ENCODE data around the gene ETHE1. TPM values are rescaled to one million over a fixed set of nuclear protein-coding genes. Genes with fewer than 3 reads are reported as not detected.

The ETHE1 gene
- total RNA-seq, 2 experiments from 2014 or later, result 62.1 to 64.4 TPM

GRCh38 chr19:43467276-43467675 lies 59.7 kb downstream of the ETHE1 start:
- Mint-ChIP-seq H3K4me1 (ENCODE audit: low read depth) (peaks cover 61% of the 10 kb centered on the region), H3K4me3 (no peak overlapping the region), H3K9me3 (no peaks in the 10 kb centered on the region), H3K27me3 (ENCODE audit: low read depth) (no peaks in the 10 kb centered on the region), H3K27ac (no peak overlapping the region), H3K36me3 (ENCODE audit: low read depth) (no peaks in the 10 kb centered on the region)
- intact Hi-C loops (cut with micrococcal nuclease), result loop anchor here (10.0 kb wide), 1 partner anchor 318 kb away; the partner anchor contains the start of gene KCNN4
- no peak for DNase-seq
- CTCF ChIA-PET, result interaction anchor here (1.2 kb wide), 1 partner anchor 20 kb away, joined by 4 read pairs; no protein-coding TSS in a partner anchor

- intact Hi-C loops (cut with micrococcal nuclease), result loop anchor here (10.0 kb wide), 1 partner anchor 318 kb away; the partner anchor contains the start of gene KCNN4
- CTCF ChIA-PET, result interaction anchor here (1.2 kb wide), 1 partner anchor 20 kb away, joined by 4 read pairs; no protein-coding TSS in a partner anchor
- Mint-ChIP-seq H3K4me1 (ENCODE audit: low read depth) (peaks cover 63% of the 10 kb centered on the region), H3K27me3 (ENCODE audit: low read depth) (no peaks in the 10 kb centered on the region), H3K4me3 (no peak overlapping the region), H3K36me3 (ENCODE audit: low read depth) (no peaks in the 10 kb centered on the region), H3K9me3 (no peaks in the 10 kb centered on the region), H3K27ac (no peak overlapping the region)
- DNase-seq, result no peak
These were observed 60.2 kb downstream of the ETHE1 start for GRCh38 chr19:43466793-43467192.

GRCh38 chr19:43465468-43466120 lies 61.4 kb downstream of the ETHE1 start, which contains the start of gene LYPD3:
LYPD3 (minus strand) TSS chr19:43465608; CDS start chr19:43465571, 37 bp downstream.
- H3K4me1 Mint-ChIP-seq (ENCODE audit: low read depth), result peaks cover 56% of the 10 kb centered on the region
- intact Hi-C loops (cut with micrococcal nuclease), result loop anchor here (10.0 kb wide), 1 partner anchor 319 kb away; the partner anchor contains the start of gene KCNN4
- peak within 1 kb of the TSS; percentile 94 for H3K4me3 Mint-ChIP-seq
- no peaks in the 10 kb centered on the region for H3K27me3 Mint-ChIP-seq (ENCODE audit: low read depth)
- H3K36me3 Mint-ChIP-seq (ENCODE audit: low read depth), result no peaks in the 10 kb centered on the region
- CTCF ChIA-PET, result interaction anchor here (0.6 to 3.8 kb wide), 4 partner anchors 18 to 55 kb away, joined by 3 to 37 read pairs (median 11); no protein-coding TSS in a partner anchor
- peak within 1 kb of the TSS; percentile 21 for H3K27ac Mint-ChIP-seq
- DNase-seq, result no peak
- H3K9me3 Mint-ChIP-seq, result no peaks in the 10 kb centered on the region

GRCh38 chr19:43464134-43464775 lies 62.7 kb downstream of the ETHE1 start:
- H3K9me3 Mint-ChIP-seq, result no peaks in the 10 kb centered on the region
- peak overlapping the region; percentile 86 for H3K27ac Mint-ChIP-seq
- H3K4me1 Mint-ChIP-seq (ENCODE audit: low read depth), result peaks cover 44% of the 10 kb centered on the region
- intact Hi-C loops (cut with micrococcal nuclease), result loop anchor here (1.0 to 10.0 kb wide), 2 partner anchors 204 to 321 kb away; partner anchors contain the start of gene KCNN4
- H3K27me3 Mint-ChIP-seq (ENCODE audit: low read depth), result no peaks in the 10 kb centered on the region
- H3K4me3 Mint-ChIP-seq, result peak overlapping the region; percentile 94
- no peaks in the 10 kb centered on the region for H3K36me3 Mint-ChIP-seq (ENCODE audit: low read depth)
- CTCF ChIA-PET, result interaction anchor here (0.6 to 3.8 kb wide), 6 partner anchors 15 to 130 kb away, joined by 3 to 37 read pairs (median 4); no protein-coding TSS in a partner anchor
- DNase-seq, result no peak

- CTCF ChIA-PET, result interaction anchor here (0.6 to 3.8 kb wide), 7 partner anchors 16 to 131 kb away, joined by 3 to 37 read pairs (median 3); no protein-coding TSS in a partner anchor
These were observed 63.4 kb downstream of the ETHE1 start for GRCh38 chr19:43463381-43464133.

GRCh38 chr19:43462785-43463380 lies 64.1 kb downstream of the ETHE1 start:
- no peak for DNase-seq
- intact Hi-C loops (cut with micrococcal nuclease), result loop anchor here (1.0 to 10.0 kb wide), 8 partner anchors 12 to 322 kb away; partner anchors contain the start of genes IRGQ, KCNN4, PHLDB3 and PINLYP
- CTCF ChIA-PET, result interaction anchor here (0.8 to 3.8 kb wide), 6 partner anchors 16 to 132 kb away, joined by 3 to 37 read pairs (median 4); no protein-coding TSS in a partner anchor
- Mint-ChIP-seq H3K36me3 (ENCODE audit: low read depth) (no peaks in the 10 kb centered on the region), H3K4me3 (peak overlapping the region; percentile 94), H3K27me3 (ENCODE audit: low read depth) (no peaks in the 10 kb centered on the region), H3K9me3 (no peaks in the 10 kb centered on the region), H3K4me1 (ENCODE audit: low read depth) (peaks cover 30% of the 10 kb centered on the region), H3K27ac (peak overlapping the region; percentile 50)

More at GRCh38 chr19:43463381-43464133, 63.4 kb downstream of the ETHE1 start:
- Mint-ChIP-seq H3K9me3 (no peaks in the 10 kb centered on the region), H3K4me3 (peak overlapping the region; percentile 94), H3K27me3 (ENCODE audit: low read depth) (no peaks in the 10 kb centered on the region), H3K27ac (peak overlapping the region; percentile 86), H3K36me3 (ENCODE audit: low read depth) (no peaks in the 10 kb centered on the region), H3K4me1 (ENCODE audit: low read depth) (peaks cover 37% of the 10 kb centered on the region)
- peak; percentile 100 for DNase-seq
- intact Hi-C loops (cut with micrococcal nuclease), result loop anchor here (1.0 to 10.0 kb wide), 9 partner anchors 12 to 321 kb away; partner anchors contain the start of genes IRGQ, KCNN4, PHLDB3 and PINLYP

- Mint-ChIP-seq H3K9me3 (no peaks in the 10 kb centered on the region), H3K36me3 (ENCODE audit: low read depth) (no peaks in the 10 kb centered on the region), H3K4me1 (ENCODE audit: low read depth) (peaks cover 28% of the 10 kb centered on the region), H3K27me3 (ENCODE audit: low read depth) (no peaks in the 10 kb centered on the region), H3K27ac (no peak overlapping the region), H3K4me3 (peak overlapping the region; percentile 94)
- CTCF ChIA-PET, result interaction anchor here (3.5 to 3.8 kb wide), 2 partner anchors 15 to 58 kb away, joined by 18 to 37 read pairs; no protein-coding TSS in a partner anchor
- DNase-seq, result no peak
- intact Hi-C loops (cut with micrococcal nuclease), result loop anchor here (2.0 to 10.0 kb wide), 2 partner anchors 62 to 322 kb away; partner anchors contain the start of gene KCNN4
These were observed 64.6 kb downstream of the ETHE1 start for GRCh38 chr19:43462383-43462782.

- H3K36me3 Mint-ChIP-seq (ENCODE audit: low read depth), result no peaks in the 10 kb centered on the region
- intact Hi-C loops (cut with micrococcal nuclease), result loop anchor here (10.0 kb wide), 1 partner anchor 323 kb away; the partner anchor contains the start of gene KCNN4
- peaks cover 24% of the 10 kb centered on the region for H3K4me1 Mint-ChIP-seq (ENCODE audit: low read depth)
- H3K27ac Mint-ChIP-seq, result no peak overlapping the region
- no peak overlapping the region for H3K4me3 Mint-ChIP-seq
- H3K9me3 Mint-ChIP-seq, result no peaks in the 10 kb centered on the region
- H3K27me3 Mint-ChIP-seq (ENCODE audit: low read depth), result no peaks in the 10 kb centered on the region
- CTCF ChIA-PET, result interaction anchor here (0.7 to 2.4 kb wide), 4 partner anchors 8 to 57 kb away, joined by 3 to 11 read pairs (median 3); no protein-coding TSS in a partner anchor
- DNase-seq, result no peak
These were observed 65.7 kb downstream of the ETHE1 start for GRCh38 chr19:43461303-43461702.

GRCh38 chr19:43460362-43461016 lies 66.5 kb downstream of the ETHE1 start:
- Mint-ChIP-seq H3K27ac (no peak overlapping the region), H3K36me3 (ENCODE audit: low read depth) (no peaks in the 10 kb centered on the region), H3K27me3 (ENCODE audit: low read depth) (no peaks in the 10 kb centered on the region), H3K4me1 (ENCODE audit: low read depth) (peaks cover 24% of the 10 kb centered on the region), H3K4me3 (no peak overlapping the region), H3K9me3 (no peaks in the 10 kb centered on the region)
- no peak for DNase-seq
- CTCF ChIA-PET, result interaction anchor here (0.6 to 2.4 kb wide), 6 partner anchors 12 to 64 kb away, joined by 3 to 11 read pairs (median 4); no protein-coding TSS in a partner anchor
- intact Hi-C loops (cut with micrococcal nuclease), result loop anchor here (10.0 kb wide), 1 partner anchor 324 kb away; the partner anchor contains the start of gene KCNN4

GRCh38 chr19:43457809-43458208 lies 69.2 kb downstream of the ETHE1 start:
- no peaks in the 10 kb centered on the region for H3K36me3 Mint-ChIP-seq (ENCODE audit: low read depth)
- H3K4me3 Mint-ChIP-seq, result no peak overlapping the region
- H3K27me3 Mint-ChIP-seq (ENCODE audit: low read depth), result no peaks in the 10 kb centered on the region
- CTCF ChIA-PET, result interaction anchor here (0.7 to 1.5 kb wide), 2 partner anchors 11 to 132 kb away, joined by 3 to 7 read pairs; no protein-coding TSS in a partner anchor
- H3K9me3 Mint-ChIP-seq, result no peaks in the 10 kb centered on the region
- no peak for DNase-seq
- intact Hi-C loops (cut with micrococcal nuclease), result no loop called here
- H3K4me1 Mint-ChIP-seq (ENCODE audit: low read depth), result peaks cover 16% of the 10 kb centered on the region
- no peak overlapping the region for H3K27ac Mint-ChIP-seq

All from activated naive CD4-positive, alpha-beta T cell treated with anti-CD3 and anti-CD28 coated beads for 36 hours (primary cell).